ENCODE results near the gene ATP13A4.

- no peak for TF ChIP-seq CTCF (IDR thresholded peaks at IDR 0.05)
- TF ChIP-seq POLR2AphosphoS5 (IDR thresholded peaks at IDR 0.05): no peak
- no peak for TF ChIP-seq EP300 (IDR thresholded peaks at IDR 0.05)
- TF ChIP-seq POLR2A (IDR thresholded peaks at IDR 0.05): no peak
These were observed 80.2 kb downstream of the ATP13A4 start for GRCh38 chr3:193474446-193474845.
